H9 (cell line): ENCODE data around the gene TERT. TPM values are rescaled to one million over a fixed set of nuclear protein-coding genes. Genes with fewer than 3 reads are reported as not detected.

Experiments used
- DNase-seq: peaks from one replicate; pipeline ENCODE4 v3.0.0-alpha.2; 2017
- H2AFZ ChIP-seq: one replicate; pipeline ENCODE4 v1.6.1; 2013; ENCODE audit warnings: mild to moderate bottlenecking, low read length, control low read depth, moderate library complexity
- H2AK5ac ChIP-seq: 2 replicates; pipeline ENCODE4 v1.6.1; 2013; ENCODE audit warnings: low read length, control low read depth, mixed read lengths; ENCODE audit not compliant: insufficient read length
- H2BK120ac ChIP-seq: one replicate; pipeline ENCODE4 v1.6.1; 2013; ENCODE audit warnings: low read depth, mild to moderate bottlenecking, low read length, control low read depth, inconsistent platforms; ENCODE audit not compliant: poor library complexity, severe bottlenecking
- H2BK12ac ChIP-seq: 2 replicates; pipeline ENCODE4 v1.6.1; 2013; ENCODE audit warnings: low read length, control low read depth, mixed read lengths, low read depth; ENCODE audit not compliant: insufficient read length
- H2BK15ac ChIP-seq: 2 replicates; pipeline ENCODE4 v1.6.1; 2013; ENCODE audit warnings: low read depth, low read length, control low read depth
- H2BK20ac ChIP-seq: one replicate; pipeline ENCODE4 v1.6.1; 2013; ENCODE audit warnings: low read depth, mild to moderate bottlenecking, low read length, control low read depth, inconsistent platforms; ENCODE audit not compliant: poor library complexity, severe bottlenecking
- H2BK5ac ChIP-seq: 2 replicates; pipeline ENCODE4 v1.6.1; 2013; ENCODE audit warnings: low read length, control low read depth, mixed read lengths; ENCODE audit not compliant: insufficient read length
- H3K14ac ChIP-seq: 2 replicates; pipeline ENCODE4 v1.6.1; 2013; ENCODE audit warnings: low read length, control low read depth; ENCODE audit not compliant: insufficient read depth
- H3K18ac ChIP-seq: 2 replicates; pipeline ENCODE4 v1.6.1; 2013; ENCODE audit warnings: low read depth, mild to moderate bottlenecking, mixed read lengths, low read length, control low read depth; ENCODE audit not compliant: insufficient read length
- H3K23ac ChIP-seq: 2 replicates; pipeline ENCODE4 v1.6.1; 2013; ENCODE audit warnings: low read length, control low read depth, mixed read lengths, low read depth; ENCODE audit not compliant: insufficient read length
- H3K23me2 ChIP-seq: 2 replicates; pipeline ENCODE4 v1.6.1; 2013; ENCODE audit warnings: low read depth, mild to moderate bottlenecking, mixed read lengths, low read length, control low read depth; ENCODE audit not compliant: insufficient read length, poor library complexity, severe bottlenecking
- H3K27ac ChIP-seq: 2 replicates; pipeline ENCODE4 v1.5.1; 2013; ENCODE audit warnings: low read length, control low read depth, mixed read lengths, low read depth; ENCODE audit not compliant: insufficient read length
- H3K27me3 ChIP-seq: 2 replicates; pipeline ENCODE4 v1.6.1; 2013; ENCODE audit warnings: low read length, control low read depth, inconsistent platforms; ENCODE audit not compliant: insufficient read depth
- H3K4ac ChIP-seq: 2 replicates; pipeline ENCODE4 v1.6.1; 2013; ENCODE audit warnings: low read depth, mild to moderate bottlenecking, control low read depth, inconsistent platforms, low read length, moderate library complexity
- H3K4me1 ChIP-seq: 2 replicates; pipeline ENCODE4 v1.6.1; 2013; ENCODE audit warnings: low read length, control low read depth, inconsistent platforms; ENCODE audit not compliant: insufficient read depth
- H3K4me2 ChIP-seq: 2 replicates; pipeline ENCODE4 v1.6.1; 2013; ENCODE audit warnings: low read length, control low read depth, mixed read lengths; ENCODE audit not compliant: insufficient read length, insufficient read depth
- H3K56ac ChIP-seq: 2 replicates; pipeline ENCODE4 v1.6.1; 2013; ENCODE audit warnings: low read depth, mild to moderate bottlenecking, mixed read lengths, low read length, control low read depth; ENCODE audit not compliant: insufficient read length
- H3K79me1 ChIP-seq: 2 replicates; pipeline ENCODE4 v1.6.1; 2013; ENCODE audit warnings: low read depth, mild to moderate bottlenecking, moderate library complexity, low read length, control low read depth, inconsistent platforms; ENCODE audit not compliant: insufficient read depth, poor library complexity, severe bottlenecking
- H3K79me2 ChIP-seq: 2 replicates; pipeline ENCODE4 v1.6.1; 2013; ENCODE audit warnings: low read length, control low read depth, inconsistent platforms; ENCODE audit not compliant: insufficient read depth
- H3K9ac ChIP-seq: 2 replicates; pipeline ENCODE4 v1.6.1; 2013; ENCODE audit warnings: low read length, control low read depth, mixed read lengths; ENCODE audit not compliant: insufficient read length; ENCODE audit errors: extremely low read depth
- H3K9me3 ChIP-seq: one replicate; pipeline ENCODE4 v1.6.1; 2013; ENCODE audit warnings: low read depth, low read length, inconsistent platforms; ENCODE audit not compliant: control insufficient read depth
- H3T11ph ChIP-seq: one replicate; pipeline ENCODE4 v1.6.1; 2013; ENCODE audit warnings: mild to moderate bottlenecking, low read length, control low read depth, inconsistent platforms
- H4K20me1 ChIP-seq: one replicate; pipeline ENCODE4 v1.6.1; 2013; ENCODE audit not compliant: control insufficient read depth, insufficient read length, insufficient read depth
- H4K5ac ChIP-seq: 2 replicates; pipeline ENCODE4 v1.6.1; 2013; ENCODE audit warnings: low read depth, mild to moderate bottlenecking, mixed read lengths, low read length, control low read depth; ENCODE audit not compliant: insufficient read length
- H4K8ac ChIP-seq: replicated peaks from 2 replicates; pipeline ENCODE4 v1.6.1; 2013; ENCODE audit warnings: low read length, control low read depth, mixed read lengths, low read depth; ENCODE audit not compliant: insufficient read length
- H4K91ac ChIP-seq: 2 replicates; pipeline ENCODE4 v1.6.1; 2013; ENCODE audit warnings: low read depth, mild to moderate bottlenecking, moderate library complexity, mixed read lengths, low read length, control low read depth; ENCODE audit not compliant: insufficient read length
- H3K27ac Mint-ChIP-seq, 3 experiments: 2 replicates in 2 of 3; 3 replicates in 1 of 3; pipeline ENCODE4 v1.8.0; 2020 to 2021; ENCODE audit warnings: mixed read lengths in 3 of 3, mild to moderate bottlenecking in 1 of 3, moderate library complexity in 1 of 3
- H3K27me3 Mint-ChIP-seq: 2 replicates; pipeline ENCODE4 v1.8.0; 2021; ENCODE audit warnings: low read depth, mild to moderate bottlenecking, moderate library complexity, mixed read lengths
- H3K36me3 Mint-ChIP-seq, 3 experiments: 2 replicates in 2 of 3; 3 replicates in 1 of 3; pipeline ENCODE4 v1.8.0; 2020 to 2021; ENCODE audit warnings: low read depth in 3 of 3, mixed read lengths in 3 of 3; ENCODE audit not compliant: insufficient read depth in 1 of 3
- H3K4me1 Mint-ChIP-seq, 2 experiments: 2 replicates each; pipeline ENCODE4 v1.8.0; 2020; ENCODE audit warnings: mixed read lengths in 2 of 2
- H3K4me3 Mint-ChIP-seq, 2 experiments: 2 replicates in 1 of 2; 3 replicates in 1 of 2; pipeline ENCODE4 v1.8.0; 2020 to 2021; ENCODE audit warnings: mild to moderate bottlenecking in 2 of 2, mixed read lengths in 2 of 2, moderate library complexity in 1 of 2
- H3K9me3 Mint-ChIP-seq, 2 experiments: 2 replicates in 1 of 2; 3 replicates in 1 of 2; pipeline ENCODE4 v1.8.0; 2020; ENCODE audit warnings: mild to moderate bottlenecking in 2 of 2, mixed read lengths in 2 of 2, moderate library complexity in 1 of 2
- CTCF ChIP-seq: fragments of 200-600 bp; sonication (generic); conservative IDR thresholded peaks from 3 replicates; pipeline ENCODE4 v1.8.0; 2021; ENCODE audit warnings: antibody characterized with exemption, mild to moderate bottlenecking
- WGBS: extraction: QIAGEN DNeasy Blood & Tissue Kit; methylation state at CpG from one replicate; pipeline ENCODE4 v1.1.7; 2013; ENCODE audit warnings: missing lambda C conversion rate, low lambda C conversion rate, mixed read lengths; ENCODE audit not compliant: insufficient read length; ENCODE audit errors: extremely low coverage; 5-methylcytosine and 5-hydroxymethylcytosine counted together
- total RNA-seq: library from RNA; stranded (reverse); gene quantifications from 2 replicates; pipeline ENCODE4 v1.2.1, GENCODE V29; 2021

TERT gene
- total RNA-seq, 1 experiment from 2014 or later = 15.5 TPM

GRCh38 chr5:1342268-1342667, 47.4 kb upstream of the TERT start:
- no peaks in the 10 kb centered on the region for H4K20me1 ChIP-seq
- Mint-ChIP-seq H3K27ac (no peak overlapping the region; a peak in 1 of 7 replicates), H3K27me3 (no peaks in the 10 kb centered on the region), H3K4me3 (no peak overlapping the region), H3K9me3 (no peaks in the 10 kb centered on the region), H3K4me1 (peaks cover 13 to 17% of the 10 kb centered on the region in 2 experiments), H3K36me3 (peaks cover 30 to 57% (median 55%) of the 10 kb centered on the region in 3 experiments)
- no peaks in the 10 kb centered on the region for H3K27me3 ChIP-seq
- no peak overlapping the region for H2BK5ac ChIP-seq
- H2BK20ac ChIP-seq = no peak overlapping the region
- H3K4ac ChIP-seq = no peak overlapping the region
- no CpG with 5 or more reads among the region's 12 CpGs for WGBS
- DNase-seq = no peak
- H2AFZ ChIP-seq = no peak overlapping the region
- no peak overlapping the region for H3K27ac ChIP-seq
- H3K56ac ChIP-seq = no peak overlapping the region
- H2AK5ac ChIP-seq = no peak overlapping the region
- H3T11ph ChIP-seq = no peak overlapping the region
- H3K79me2 ChIP-seq = peaks cover 7% of the 10 kb centered on the region; the same call in 1 of the 2 replicates
- H4K91ac ChIP-seq = no peak overlapping the region
- H2BK120ac ChIP-seq = no peak overlapping the region
- H4K8ac ChIP-seq = no peak overlapping the region
- H2BK12ac ChIP-seq = no peak overlapping the region
- H3K4me2 ChIP-seq = no peak overlapping the region
- peaks cover 11% of the 10 kb centered on the region for H3K23me2 ChIP-seq
- no peaks in the 10 kb centered on the region for H3K9me3 ChIP-seq
- no peak overlapping the region for H4K5ac ChIP-seq
- no peak overlapping the region for H3K9ac ChIP-seq
- H3K4me1 ChIP-seq = no peaks in the 10 kb centered on the region
- H3K79me1 ChIP-seq = peaks cover 5% of the 10 kb centered on the region
- H3K18ac ChIP-seq = no peak overlapping the region
- no peak overlapping the region for H3K23ac ChIP-seq
- H2BK15ac ChIP-seq = no peak overlapping the region
- TF ChIP-seq CTCF = no peak
- no peak overlapping the region for H3K14ac ChIP-seq
